HL-60 (cell line): ENCODE measurements around the gene NADSYN1.

Experiments
- GABPA ChIP-seq: IDR thresholded peaks from 2 replicates; pipeline ENCODE4 v1.6.1; 2012; ENCODE audit warnings: low read depth
- POLR2AphosphoS5 ChIP-seq: IDR thresholded peaks from 2 replicates; pipeline ENCODE4 v1.6.1; 2012; ENCODE audit warnings: low read depth
- SPI1 ChIP-seq: IDR thresholded peaks from 2 replicates; pipeline ENCODE4 v1.6.1; 2012; ENCODE audit warnings: low read depth, mild to moderate bottlenecking, borderline replicate concordance
- TF ChIP-seq, protein P1 (sequence below): IDR thresholded peaks from one replicate; pipeline ENCODE4 v1.5.1; 2011; ENCODE audit warnings: low read length, control low read depth, inconsistent platforms; ENCODE audit not compliant: insufficient read depth
- TF ChIP-seq, protein P2 (sequence below): IDR thresholded peaks from 2 replicates; pipeline ENCODE4 v1.6.1; 2012; ENCODE audit warnings: low read depth; ENCODE audit not compliant: insufficient replicate concordance

DNA sequence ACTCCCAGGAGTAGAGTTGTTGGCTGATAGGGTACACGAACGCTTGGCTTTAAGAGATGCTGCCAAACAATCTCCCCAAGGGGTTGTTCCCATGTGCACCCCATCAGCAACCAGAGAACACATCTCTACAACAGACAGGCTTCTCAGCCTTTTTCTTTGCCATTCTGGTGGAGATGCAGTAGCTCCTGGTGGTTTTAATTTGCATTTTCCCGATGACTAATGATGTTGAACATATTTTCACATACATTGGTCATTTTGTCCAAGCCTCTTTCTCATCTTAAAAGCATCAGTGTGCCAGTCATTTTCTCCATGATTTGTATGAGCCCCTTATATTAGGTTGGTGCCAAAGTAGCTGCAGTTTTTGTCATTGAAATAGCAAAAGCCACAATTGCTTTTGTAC is 26.6 kb upstream of the NADSYN1 start:
- TF ChIP-seq, protein P1, sequence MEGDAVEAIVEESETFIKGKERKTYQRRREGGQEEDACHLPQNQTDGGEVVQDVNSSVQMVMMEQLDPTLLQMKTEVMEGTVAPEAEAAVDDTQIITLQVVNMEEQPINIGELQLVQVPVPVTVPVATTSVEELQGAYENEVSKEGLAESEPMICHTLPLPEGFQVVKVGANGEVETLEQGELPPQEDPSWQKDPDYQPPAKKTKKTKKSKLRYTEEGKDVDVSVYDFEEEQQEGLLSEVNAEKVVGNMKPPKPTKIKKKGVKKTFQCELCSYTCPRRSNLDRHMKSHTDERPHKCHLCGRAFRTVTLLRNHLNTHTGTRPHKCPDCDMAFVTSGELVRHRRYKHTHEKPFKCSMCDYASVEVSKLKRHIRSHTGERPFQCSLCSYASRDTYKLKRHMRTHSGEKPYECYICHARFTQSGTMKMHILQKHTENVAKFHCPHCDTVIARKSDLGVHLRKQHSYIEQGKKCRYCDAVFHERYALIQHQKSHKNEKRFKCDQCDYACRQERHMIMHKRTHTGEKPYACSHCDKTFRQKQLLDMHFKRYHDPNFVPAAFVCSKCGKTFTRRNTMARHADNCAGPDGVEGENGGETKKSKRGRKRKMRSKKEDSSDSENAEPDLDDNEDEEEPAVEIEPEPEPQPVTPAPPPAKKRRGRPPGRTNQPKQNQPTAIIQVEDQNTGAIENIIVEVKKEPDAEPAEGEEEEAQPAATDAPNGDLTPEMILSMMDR: no peak
- TF ChIP-seq POLR2AphosphoS5: no peak
- TF ChIP-seq GABPA: no peak
- TF ChIP-seq, protein P2, sequence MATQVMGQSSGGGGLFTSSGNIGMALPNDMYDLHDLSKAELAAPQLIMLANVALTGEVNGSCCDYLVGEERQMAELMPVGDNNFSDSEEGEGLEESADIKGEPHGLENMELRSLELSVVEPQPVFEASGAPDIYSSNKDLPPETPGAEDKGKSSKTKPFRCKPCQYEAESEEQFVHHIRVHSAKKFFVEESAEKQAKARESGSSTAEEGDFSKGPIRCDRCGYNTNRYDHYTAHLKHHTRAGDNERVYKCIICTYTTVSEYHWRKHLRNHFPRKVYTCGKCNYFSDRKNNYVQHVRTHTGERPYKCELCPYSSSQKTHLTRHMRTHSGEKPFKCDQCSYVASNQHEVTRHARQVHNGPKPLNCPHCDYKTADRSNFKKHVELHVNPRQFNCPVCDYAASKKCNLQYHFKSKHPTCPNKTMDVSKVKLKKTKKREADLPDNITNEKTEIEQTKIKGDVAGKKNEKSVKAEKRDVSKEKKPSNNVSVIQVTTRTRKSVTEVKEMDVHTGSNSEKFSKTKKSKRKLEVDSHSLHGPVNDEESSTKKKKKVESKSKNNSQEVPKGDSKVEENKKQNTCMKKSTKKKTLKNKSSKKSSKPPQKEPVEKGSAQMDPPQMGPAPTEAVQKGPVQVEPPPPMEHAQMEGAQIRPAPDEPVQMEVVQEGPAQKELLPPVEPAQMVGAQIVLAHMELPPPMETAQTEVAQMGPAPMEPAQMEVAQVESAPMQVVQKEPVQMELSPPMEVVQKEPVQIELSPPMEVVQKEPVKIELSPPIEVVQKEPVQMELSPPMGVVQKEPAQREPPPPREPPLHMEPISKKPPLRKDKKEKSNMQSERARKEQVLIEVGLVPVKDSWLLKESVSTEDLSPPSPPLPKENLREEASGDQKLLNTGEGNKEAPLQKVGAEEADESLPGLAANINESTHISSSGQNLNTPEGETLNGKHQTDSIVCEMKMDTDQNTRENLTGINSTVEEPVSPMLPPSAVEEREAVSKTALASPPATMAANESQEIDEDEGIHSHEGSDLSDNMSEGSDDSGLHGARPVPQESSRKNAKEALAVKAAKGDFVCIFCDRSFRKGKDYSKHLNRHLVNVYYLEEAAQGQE: no peak
- no peak for TF ChIP-seq SPI1
